ENCODE data around the gene COL23A1.

The COL23A1 gene

DNA sequence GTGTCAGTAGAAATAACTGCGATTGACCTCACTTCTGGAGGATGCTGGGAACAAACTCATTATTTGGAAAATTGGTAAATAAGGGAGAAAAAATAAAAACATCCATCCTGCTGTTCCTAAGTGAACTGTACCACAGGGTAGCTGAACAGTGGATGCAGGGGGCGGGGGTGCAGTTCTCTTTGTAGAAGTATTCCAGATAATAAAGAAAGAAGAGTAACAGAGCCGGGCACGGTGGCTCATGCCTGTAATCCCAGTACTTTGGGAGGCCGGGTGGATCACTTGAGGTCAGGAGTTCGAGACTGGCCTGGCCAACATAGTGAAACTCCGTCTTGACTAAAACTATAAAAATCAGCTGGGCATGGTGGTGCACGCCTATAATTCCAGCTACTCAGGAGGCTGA lies 132.1 kb downstream of the COL23A1 start:
- peaks cover 8% of the 10 kb centered on the region for H3K4me1 ChIP-seq (ENCODE audit: insufficient read depth, low read length)
- no peaks in the 10 kb centered on the region for H3K36me3 ChIP-seq (ENCODE audit: insufficient read depth, low read length)
- H3K4me3 ChIP-seq (ENCODE audit: low read depth in 1 of 2, low read length in 2 of 2), result no peak overlapping the region
- no peaks in the 10 kb centered on the region for H3K27me3 ChIP-seq (ENCODE audit: control insufficient read depth in 1 of 2, insufficient read depth in 2 of 2, low read length in 2 of 2)
- H3K27ac ChIP-seq (ENCODE audit: low read depth, low read length), result no peak overlapping the region
- no peak overlapping the region for H3K9ac ChIP-seq (ENCODE audit: low read length)
- no peaks in the 10 kb centered on the region for H3K9me3 ChIP-seq (ENCODE audit: low read length)

DNA sequence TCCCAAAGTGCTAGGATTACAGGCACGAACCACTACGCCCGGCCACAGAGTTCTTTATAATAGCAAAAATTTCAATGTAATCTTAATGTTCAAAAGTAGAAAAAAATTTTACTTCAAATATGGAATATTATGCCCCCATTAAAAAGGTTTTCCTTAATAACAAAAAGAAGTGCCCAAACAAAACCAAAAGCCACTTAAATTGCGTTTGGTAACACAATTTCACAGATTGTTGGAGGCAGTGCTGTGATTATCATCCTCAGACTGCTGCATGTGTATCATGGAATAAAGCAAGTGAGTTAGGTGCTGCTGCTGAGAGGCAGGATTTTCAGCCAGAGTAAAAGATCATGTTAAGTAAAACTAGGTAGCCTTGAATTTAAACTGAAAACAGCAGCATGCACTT lies 132.7 kb downstream of the COL23A1 start:
- H3K9ac ChIP-seq (ENCODE audit: low read length), result no peak overlapping the region
- H3K4me1 ChIP-seq (ENCODE audit: insufficient read depth, low read length), result peaks cover 8% of the 10 kb centered on the region
- H3K9me3 ChIP-seq (ENCODE audit: low read length), result no peaks in the 10 kb centered on the region
- no peaks in the 10 kb centered on the region for H3K27me3 ChIP-seq (ENCODE audit: control insufficient read depth in 1 of 2, insufficient read depth in 2 of 2, low read length in 2 of 2)
- H3K27ac ChIP-seq (ENCODE audit: low read depth, low read length), result no peak overlapping the region
- no peaks in the 10 kb centered on the region for H3K36me3 ChIP-seq (ENCODE audit: insufficient read depth, low read length)
- H3K4me3 ChIP-seq (ENCODE audit: low read depth in 1 of 2, low read length in 2 of 2), result no peak overlapping the region

DNA sequence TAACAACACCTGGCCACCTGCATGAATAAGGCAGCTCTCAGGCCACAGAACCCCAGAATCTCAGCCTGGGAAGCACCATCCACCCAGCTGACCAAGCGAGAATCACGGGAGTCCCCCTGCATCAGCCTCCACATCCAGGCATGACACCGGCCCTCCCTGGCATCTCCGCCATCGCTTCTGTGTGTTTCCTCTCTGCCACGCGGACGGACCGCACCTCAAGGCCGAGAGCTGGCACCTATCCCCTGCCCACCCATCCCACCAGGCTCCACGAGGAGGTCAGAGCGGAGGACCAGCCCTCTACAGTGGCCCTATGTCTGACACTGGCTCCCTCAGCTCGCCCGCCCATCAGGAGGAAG lies 134.7 kb downstream of the COL23A1 start:
- Histone ChIP-seq H3K27ac (ENCODE audit: low read depth, low read length) (no peak overlapping the region), H3K4me3 (ENCODE audit: low read depth in 1 of 2, low read length in 2 of 2) (no peak overlapping the region), H3K36me3 (ENCODE audit: insufficient read depth, low read length) (no peaks in the 10 kb centered on the region), H3K9ac (ENCODE audit: low read length) (no peak overlapping the region), H3K9me3 (ENCODE audit: low read length) (no peaks in the 10 kb centered on the region), H3K4me1 (ENCODE audit: insufficient read depth, low read length) (peaks cover under 1% of the 10 kb centered on the region), H3K27me3 (ENCODE audit: control insufficient read depth in 1 of 2, insufficient read depth in 2 of 2, low read length in 2 of 2) (no peaks in the 10 kb centered on the region)

DNA sequence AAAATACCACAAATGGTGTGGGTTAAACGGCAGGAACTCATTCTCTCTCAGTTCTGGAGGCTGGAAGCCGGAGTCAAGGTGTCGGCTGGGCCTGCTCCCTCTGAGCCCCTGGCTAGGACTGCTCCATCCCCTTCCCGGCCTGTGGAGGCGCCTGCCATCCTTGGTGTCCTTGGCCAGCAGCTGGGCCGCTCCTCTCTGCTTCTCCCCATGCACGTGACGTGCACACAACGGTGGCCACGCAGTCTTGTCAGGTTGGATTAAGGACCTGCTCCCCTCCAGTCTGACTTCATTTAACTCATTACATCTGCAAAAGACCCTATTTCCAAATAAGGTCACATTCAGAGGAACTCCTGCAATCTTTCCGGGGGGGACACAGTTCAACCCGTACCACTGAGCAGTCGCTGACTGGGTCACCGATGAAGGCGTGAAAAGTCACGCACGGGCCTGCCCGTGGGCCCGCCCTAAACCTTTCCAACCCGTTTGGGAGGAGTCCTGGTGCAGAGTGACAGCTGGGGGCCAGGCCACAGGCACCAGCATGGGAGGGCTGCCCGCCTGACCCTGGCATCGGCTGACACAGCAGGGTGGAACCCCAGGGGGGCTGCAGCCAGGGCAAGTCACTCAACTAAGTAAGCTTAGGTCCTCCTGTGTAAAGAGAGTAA lies 135.2 kb downstream of the COL23A1 start:
- Histone ChIP-seq H3K27ac (ENCODE audit: low read depth, low read length) (no peak overlapping the region), H3K36me3 (ENCODE audit: insufficient read depth, low read length) (no peaks in the 10 kb centered on the region), H3K9ac (ENCODE audit: low read length) (no peak overlapping the region), H3K4me3 (ENCODE audit: low read depth in 1 of 2, low read length in 2 of 2) (no peak overlapping the region), H3K9me3 (ENCODE audit: low read length) (no peaks in the 10 kb centered on the region), H3K4me1 (ENCODE audit: insufficient read depth, low read length) (no peaks in the 10 kb centered on the region), H3K27me3 (ENCODE audit: control insufficient read depth in 1 of 2, insufficient read depth in 2 of 2, low read length in 2 of 2) (no peaks in the 10 kb centered on the region)

DNA sequence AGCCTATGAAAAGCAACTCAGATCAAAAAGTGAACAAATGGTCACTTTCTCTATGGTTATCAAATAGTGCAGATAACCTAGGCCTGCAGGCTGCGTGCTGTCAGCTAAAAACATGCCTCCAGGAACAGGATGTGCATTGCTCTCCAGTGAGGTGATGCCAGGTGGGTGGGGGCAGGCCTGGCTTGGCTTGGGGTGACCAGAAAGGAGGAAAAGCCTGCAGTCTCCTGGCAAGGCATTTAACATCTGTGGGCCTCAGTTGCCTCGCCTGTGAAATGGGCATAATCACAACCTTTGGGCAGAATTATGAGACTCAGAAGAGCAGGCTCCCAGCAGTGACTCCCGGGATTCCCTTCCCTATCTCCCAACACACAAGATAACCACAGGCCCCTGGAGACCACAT lies 135.9 kb downstream of the COL23A1 start:
- Histone ChIP-seq H3K27ac (ENCODE audit: low read depth, low read length) (no peak overlapping the region), H3K27me3 (ENCODE audit: control insufficient read depth in 1 of 2, insufficient read depth in 2 of 2, low read length in 2 of 2) (no peaks in the 10 kb centered on the region), H3K4me3 (ENCODE audit: low read depth in 1 of 2, low read length in 2 of 2) (no peak overlapping the region), H3K4me1 (ENCODE audit: insufficient read depth, low read length) (no peaks in the 10 kb centered on the region), H3K9me3 (ENCODE audit: low read length) (no peaks in the 10 kb centered on the region), H3K36me3 (ENCODE audit: insufficient read depth, low read length) (no peaks in the 10 kb centered on the region), H3K9ac (ENCODE audit: low read length) (no peak overlapping the region)

DNA sequence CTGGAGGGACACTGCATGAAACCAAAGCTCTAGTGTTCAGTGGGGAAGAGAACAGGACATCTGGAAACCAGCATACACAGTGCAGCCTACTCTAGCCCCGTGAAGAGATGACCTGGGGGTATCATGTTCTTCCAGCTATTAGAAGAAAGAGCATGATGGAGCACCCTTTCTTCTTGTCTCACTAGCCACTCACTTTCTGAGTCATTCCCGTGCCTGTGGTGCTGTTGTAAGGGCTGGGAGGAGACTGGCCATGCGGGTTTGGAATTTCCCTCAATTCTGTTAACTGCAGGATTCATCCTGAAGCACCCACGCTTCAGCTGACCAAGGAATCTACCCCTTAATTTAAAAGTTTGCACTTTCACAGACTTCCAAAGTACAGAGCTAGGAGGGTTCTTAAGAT lies 137.0 kb downstream of the COL23A1 start:
- Histone ChIP-seq H3K9ac (ENCODE audit: low read length) (no peak overlapping the region), H3K27me3 (ENCODE audit: control insufficient read depth in 1 of 2, insufficient read depth in 2 of 2, low read length in 2 of 2) (no peaks in the 10 kb centered on the region), H3K4me3 (ENCODE audit: low read depth in 1 of 2, low read length in 2 of 2) (no peak overlapping the region), H3K9me3 (ENCODE audit: low read length) (no peaks in the 10 kb centered on the region), H3K36me3 (ENCODE audit: insufficient read depth, low read length) (no peaks in the 10 kb centered on the region), H3K4me1 (ENCODE audit: insufficient read depth, low read length) (no peaks in the 10 kb centered on the region), H3K27ac (ENCODE audit: low read depth, low read length) (no peak overlapping the region)

DNA sequence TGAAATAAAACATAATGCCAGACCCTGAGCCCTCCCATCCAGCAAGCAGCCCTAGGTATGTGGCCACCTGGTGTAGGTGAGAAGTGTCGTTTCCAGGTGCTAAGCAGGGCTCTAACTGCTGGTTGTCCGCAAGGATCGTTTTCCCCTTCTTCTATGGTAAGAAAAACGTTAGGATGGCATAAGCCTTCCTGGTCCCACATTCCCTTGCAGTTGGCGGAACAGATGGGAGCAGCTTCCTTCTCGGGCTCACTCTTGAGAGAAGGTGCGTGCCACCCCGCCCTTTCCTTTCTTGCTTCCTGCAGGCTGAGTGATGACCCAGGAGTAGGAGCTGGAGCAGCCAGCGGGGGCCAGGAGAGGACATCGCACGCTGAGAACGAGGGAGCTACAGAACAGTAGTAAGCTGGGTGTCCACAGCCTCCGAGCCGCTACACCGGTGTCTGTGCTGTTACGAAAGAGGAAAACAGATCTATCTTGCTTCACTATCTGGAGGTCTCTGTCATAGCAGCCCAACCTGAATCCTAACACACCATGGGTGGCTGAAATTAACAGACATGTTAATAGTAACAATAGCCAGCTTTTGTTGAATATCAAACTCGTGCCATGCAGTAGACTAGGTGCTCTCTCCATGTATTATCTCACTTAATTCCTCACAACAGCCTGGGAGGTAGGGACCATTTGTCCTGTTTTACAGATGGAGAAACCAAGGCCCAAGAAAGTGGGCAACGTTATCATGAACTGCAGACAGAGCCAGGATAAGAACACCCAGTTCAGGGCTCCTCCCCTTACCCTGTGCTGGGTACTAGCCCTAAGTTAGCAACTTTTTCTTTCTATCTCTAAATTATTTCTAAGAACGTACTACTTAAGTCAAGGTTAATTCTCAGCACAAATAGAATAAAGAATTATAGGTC lies 139.8 kb downstream of the COL23A1 start:
- Histone ChIP-seq H3K27ac (ENCODE audit: low read depth, low read length) (no peak overlapping the region), H3K9ac (ENCODE audit: low read length) (no peak overlapping the region), H3K4me3 (ENCODE audit: low read depth in 1 of 2, low read length in 2 of 2) (no peak overlapping the region), H3K27me3 (ENCODE audit: control insufficient read depth in 1 of 2, insufficient read depth in 2 of 2, low read length in 2 of 2) (no peaks in the 10 kb centered on the region), H3K4me1 (ENCODE audit: insufficient read depth, low read length) (no peaks in the 10 kb centered on the region), H3K36me3 (ENCODE audit: insufficient read depth, low read length) (no peaks in the 10 kb centered on the region), H3K9me3 (ENCODE audit: low read length) (no peaks in the 10 kb centered on the region)

DNA sequence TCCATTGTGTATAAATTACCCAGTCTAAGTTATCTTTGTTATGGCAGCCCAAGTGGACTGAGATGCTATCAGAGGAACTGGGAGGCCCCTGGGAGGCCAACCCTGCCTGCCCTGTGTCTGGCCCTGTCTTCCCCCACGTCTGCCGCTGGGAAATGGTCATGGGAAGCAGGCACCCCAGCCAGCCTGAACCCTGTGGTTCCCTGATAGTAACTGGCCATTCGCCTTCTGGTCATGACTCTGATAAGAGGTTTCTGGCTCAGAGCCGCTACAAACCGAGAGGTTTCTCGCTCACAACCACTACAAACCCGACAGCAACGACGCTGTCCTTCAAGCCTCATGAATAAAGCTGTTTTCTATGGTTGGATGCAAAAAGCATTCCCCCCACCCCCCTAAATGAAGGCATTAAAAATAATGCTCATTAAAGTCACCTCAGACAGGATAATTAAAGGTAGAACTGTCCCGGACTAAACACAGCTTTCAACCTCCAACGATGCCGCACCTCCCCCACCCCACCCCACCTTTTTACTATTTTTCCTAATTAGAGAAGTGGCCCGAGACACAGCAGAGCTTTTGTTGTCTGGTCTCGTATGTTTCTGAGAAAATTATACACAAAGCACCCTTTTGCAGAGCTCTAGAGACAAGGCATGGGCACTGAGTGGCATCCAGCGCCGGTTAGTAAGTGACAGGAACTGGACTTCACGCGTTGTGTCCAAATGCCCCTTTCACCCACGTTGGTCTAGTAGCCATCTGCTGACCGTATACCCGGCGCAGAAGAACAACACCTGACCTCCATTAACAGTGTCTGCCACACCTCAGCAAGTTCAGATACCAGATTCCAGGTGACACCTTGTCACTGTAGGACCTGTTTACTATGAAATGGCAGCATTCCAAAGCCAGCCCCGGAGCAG lies 140.8 kb downstream of the COL23A1 start:
- no peak overlapping the region for H3K27ac ChIP-seq (ENCODE audit: low read depth, low read length)
- H3K36me3 ChIP-seq (ENCODE audit: insufficient read depth, low read length), result no peaks in the 10 kb centered on the region
- no peak overlapping the region for H3K9ac ChIP-seq (ENCODE audit: low read length)
- no peaks in the 10 kb centered on the region for H3K9me3 ChIP-seq (ENCODE audit: low read length)
- no peaks in the 10 kb centered on the region for H3K27me3 ChIP-seq (ENCODE audit: control insufficient read depth in 1 of 2, insufficient read depth in 2 of 2, low read length in 2 of 2)
- no peak overlapping the region for H3K4me3 ChIP-seq (ENCODE audit: low read depth in 1 of 2, low read length in 2 of 2)
- no peaks in the 10 kb centered on the region for H3K4me1 ChIP-seq (ENCODE audit: insufficient read depth, low read length)

DNA sequence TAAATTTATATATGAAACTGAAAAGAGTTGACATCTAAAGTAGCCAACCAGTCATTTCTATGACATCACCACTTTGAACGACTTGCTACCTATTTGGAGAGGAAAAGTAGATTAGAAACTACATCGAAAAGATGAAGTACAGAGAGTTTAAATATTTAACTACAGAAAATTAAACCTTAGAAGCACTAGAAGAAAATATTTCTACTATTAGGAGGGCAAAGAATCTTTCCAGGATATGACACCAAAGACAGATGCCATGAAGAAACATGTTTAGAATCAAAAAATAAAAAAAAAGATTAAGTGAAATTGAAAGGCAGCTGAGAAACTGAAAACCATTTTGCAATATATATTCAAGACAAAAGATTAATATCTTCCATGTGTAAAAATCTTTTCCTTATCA lies 144.7 kb downstream of the COL23A1 start:
- no peaks in the 10 kb centered on the region for H3K9me3 ChIP-seq (ENCODE audit: low read length)
- H3K4me3 ChIP-seq (ENCODE audit: low read depth in 1 of 2, low read length in 2 of 2), result no peak overlapping the region
- no peak overlapping the region for H3K9ac ChIP-seq (ENCODE audit: low read length)
- no peaks in the 10 kb centered on the region for H3K36me3 ChIP-seq (ENCODE audit: insufficient read depth, low read length)
- H3K27ac ChIP-seq (ENCODE audit: low read depth, low read length), result no peak overlapping the region
- H3K27me3 ChIP-seq (ENCODE audit: control insufficient read depth in 1 of 2, insufficient read depth in 2 of 2, low read length in 2 of 2), result no peaks in the 10 kb centered on the region
- no peaks in the 10 kb centered on the region for H3K4me1 ChIP-seq (ENCODE audit: insufficient read depth, low read length)

DNA sequence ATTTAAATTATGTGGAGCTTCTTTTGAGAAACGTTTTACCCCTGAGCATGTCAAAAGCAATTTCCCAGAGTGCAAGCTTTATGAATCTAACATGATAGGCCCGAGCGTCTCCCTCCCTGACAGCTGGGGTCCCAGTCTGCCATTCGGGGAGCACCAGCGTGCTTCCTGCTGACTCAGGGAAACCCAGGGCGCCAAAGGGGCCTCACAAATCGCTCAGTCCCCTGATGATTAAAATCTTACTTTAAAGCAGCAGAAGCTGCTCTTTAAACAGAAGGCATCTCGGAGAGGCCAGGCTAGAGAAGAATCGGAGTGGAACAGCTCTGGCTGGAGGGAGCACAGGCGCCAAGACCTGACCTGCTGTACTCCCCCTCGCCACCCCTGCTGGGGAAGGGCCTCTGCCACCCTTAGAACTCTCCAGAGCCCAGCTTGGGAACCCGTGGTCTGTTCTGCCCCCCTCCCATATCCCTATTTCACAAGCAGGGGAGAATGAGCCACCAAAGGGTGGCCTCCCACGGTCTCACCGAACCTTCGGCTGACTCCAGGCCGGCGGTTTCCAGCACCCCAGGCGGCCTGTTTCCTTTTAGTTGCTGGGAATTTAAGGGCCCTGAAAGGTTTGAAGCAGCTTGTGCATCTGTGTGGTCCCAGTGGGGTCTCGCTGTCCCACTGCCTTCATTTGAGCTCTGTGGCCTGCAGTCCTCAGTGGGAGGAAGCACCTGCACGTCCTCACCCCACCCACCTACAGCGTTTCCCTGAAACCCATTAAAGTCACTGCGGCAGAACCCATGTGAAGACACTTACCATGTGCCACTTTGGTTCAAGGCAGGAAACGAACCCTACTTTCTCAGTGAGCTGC lies 147.6 kb downstream of the COL23A1 start:
- Histone ChIP-seq H3K36me3 (ENCODE audit: insufficient read depth, low read length) (no peaks in the 10 kb centered on the region), H3K4me3 (ENCODE audit: low read depth in 1 of 2, low read length in 2 of 2) (no peak overlapping the region), H3K9me3 (ENCODE audit: low read length) (no peaks in the 10 kb centered on the region), H3K9ac (ENCODE audit: low read length) (no peak overlapping the region), H3K27me3 (ENCODE audit: control insufficient read depth in 1 of 2, insufficient read depth in 2 of 2, low read length in 2 of 2) (no peaks in the 10 kb centered on the region), H3K4me1 (ENCODE audit: insufficient read depth, low read length) (no peaks in the 10 kb centered on the region), H3K27ac (ENCODE audit: low read depth, low read length) (no peak overlapping the region)

Data from muscle layer of colon (tissue), 2 donors.